Mesendoderm (in vitro differentiated cells): ENCODE measurements around the gene BEX2. TPM values are rescaled to one million over a fixed set of nuclear protein-coding genes. Genes with fewer than 3 reads are reported as not detected.
"Not testable (repeated sequence)": the region's sequence is repeated elsewhere in the genome, so short reads cannot be mapped to it uniquely, and the experiment has no call there.

Experiments
- DNase-seq: peaks from one replicate; pipeline ENCODE4 v3.0.0; 2013
- H2AK5ac ChIP-seq: 2 replicates; pipeline ENCODE4 v1.6.1; 2013; ENCODE audit warnings: low read length, inconsistent platforms
- H2BK120ac ChIP-seq: 2 replicates; pipeline ENCODE4 v1.6.1; 2013; ENCODE audit warnings: low read depth, mild to moderate bottlenecking, low read length, moderate library complexity, mixed read lengths
- H2BK15ac ChIP-seq: replicated peaks from 2 replicates; pipeline ENCODE4 v1.6.1; 2013; ENCODE audit warnings: low read depth, mild to moderate bottlenecking, moderate library complexity
- H2BK5ac ChIP-seq: 2 replicates; pipeline ENCODE4 v1.6.1; 2013; ENCODE audit warnings: low read length, inconsistent platforms
- H3K18ac ChIP-seq: 2 replicates; pipeline ENCODE4 v1.6.1; 2013; ENCODE audit warnings: mild to moderate bottlenecking, low read length, mixed read lengths
- H3K23ac ChIP-seq: one replicate; pipeline ENCODE4 v1.6.1; 2013; ENCODE audit warnings: low read length
- H3K27ac ChIP-seq: 2 replicates; pipeline ENCODE4 v1.5.1; 2013; ENCODE audit warnings: low read depth, mild to moderate bottlenecking, inconsistent platforms, low read length, moderate library complexity
- H3K27me3 ChIP-seq: 2 replicates; pipeline ENCODE4 v1.6.1; 2013; ENCODE audit warnings: low read length, control low read depth, mild to moderate bottlenecking, inconsistent platforms; ENCODE audit not compliant: insufficient read depth, poor library complexity
- H3K36me3 ChIP-seq: 2 replicates; pipeline ENCODE4 v1.6.1; 2013; ENCODE audit warnings: low read length, inconsistent platforms; ENCODE audit not compliant: control insufficient read depth, insufficient read depth
- H3K4ac ChIP-seq: one replicate; pipeline ENCODE4 v1.6.1; 2013; ENCODE audit warnings: low read depth, mild to moderate bottlenecking, low read length, moderate library complexity
- H3K4me1 ChIP-seq: 2 replicates; pipeline ENCODE4 v1.6.1; 2013; ENCODE audit warnings: low read depth, low read length, inconsistent platforms; ENCODE audit not compliant: control insufficient read depth
- H3K4me2 ChIP-seq: 2 replicates; pipeline ENCODE4 v1.6.1; 2013; ENCODE audit warnings: low read length
- H3K4me3 ChIP-seq: 2 replicates; pipeline ENCODE4 v1.5.1; 2013; ENCODE audit warnings: mild to moderate bottlenecking, low read length
- H3K56ac ChIP-seq: one replicate; pipeline ENCODE4 v1.6.1; 2013; ENCODE audit warnings: low read length
- H3K79me1 ChIP-seq: 2 replicates; pipeline ENCODE4 v1.6.1; 2013; ENCODE audit warnings: low read length, inconsistent platforms
- H3K79me2 ChIP-seq: 2 replicates; pipeline ENCODE4 v1.6.1; 2013; ENCODE audit warnings: mild to moderate bottlenecking, low read length; ENCODE audit not compliant: control insufficient read depth, insufficient read depth
- H3K9ac ChIP-seq: 2 replicates; pipeline ENCODE4 v1.6.1; 2013; ENCODE audit warnings: low read length, inconsistent platforms
- H4K5ac ChIP-seq: one replicate; pipeline ENCODE4 v1.6.1; 2013; ENCODE audit warnings: low read length
- H4K8ac ChIP-seq: one replicate; pipeline ENCODE4 v1.6.1; 2013; ENCODE audit warnings: low read depth, mild to moderate bottlenecking, control low read depth, low read length, moderate library complexity
- WGBS: extraction: QIAGEN DNeasy Blood & Tissue Kit; methylation state at CpG from one replicate; pipeline ENCODE4 v1.1.7; 2013; ENCODE audit warnings: low lambda C conversion rate, missing lambda C conversion rate; ENCODE audit not compliant: insufficient coverage; ENCODE audit errors: extremely low coverage; 5-methylcytosine and 5-hydroxymethylcytosine counted together
- polyA plus RNA-seq, 2 experiments: library from polyadenylated mRNA; stranded (reverse); fragments of 200-250 nt; gene quantifications; one replicate each; pipeline ENCODE4 v1.2.3, GENCODE V29; 2013

Gene BEX2
- polyA plus RNA-seq (2013, experiment 1 of 2) = 83.4 TPM
- polyA plus RNA-seq (2013, experiment 2 of 2) = 83.3 TPM

GRCh38 chrX:103310555-103311398 lies at the start of gene BEX2:
TSS of gene BEX2 (minus strand) at chrX:103310990. CDS start at chrX:103309976, 1,014 bp downstream.
- no CpG with 5 or more reads among the region's 52 CpGs for WGBS
- DNase-seq = peak; percentile 91

GRCh38 chrX:103360092-103360491 lies 49.3 kb upstream of the BEX2 start:
- Histone ChIP-seq H3K27ac (no peak overlapping the region), H2BK5ac (no peak overlapping the region), H3K56ac (no peak overlapping the region), H3K27me3 (no peaks in the 10 kb centered on the region), H3K36me3 (no peaks in the 10 kb centered on the region), H3K23ac (no peak overlapping the region), H3K4me3 (no peak overlapping the region), H3K4me2 (no peak overlapping the region), H4K8ac (no peak overlapping the region), H3K18ac (no peak overlapping the region), H2BK15ac (no peak overlapping the region), H3K79me2 (peaks cover 8% of the 10 kb centered on the region), H4K5ac (no peak overlapping the region), H3K9ac (no peak overlapping the region), H3K4ac (no peak overlapping the region), H3K4me1 (no peaks in the 10 kb centered on the region), H2BK120ac (no peak overlapping the region), H3K79me1 (no peaks in the 10 kb centered on the region), H2AK5ac (no peak overlapping the region)
- no peak for DNase-seq
- WGBS = no CpG with 5 or more reads among the region's 2 CpGs

More at GRCh38 chrX:103310555-103311398, at the start of gene BEX2:
- Histone ChIP-seq H2BK5ac (no peak within 1 kb of the TSS), H3K36me3 (no peaks in the 10 kb centered on the region), H3K18ac (no peak within 1 kb of the TSS), H2BK15ac (no peak within 1 kb of the TSS), H4K5ac (no peak within 1 kb of the TSS), H3K79me1 (no peaks in the 10 kb centered on the region), H4K8ac (no peak within 1 kb of the TSS), H2BK120ac (no peak within 1 kb of the TSS), H3K9ac (peak within 1 kb of the TSS; percentile 51), H3K23ac (no peak within 1 kb of the TSS), H3K27me3 (no peaks in the 10 kb centered on the region), H2AK5ac (no peak within 1 kb of the TSS), H3K4ac (no peak within 1 kb of the TSS), H3K79me2 (no peaks in the 10 kb centered on the region), H3K4me2 (peak within 1 kb of the TSS; percentile 22), H3K56ac (peak within 1 kb of the TSS; percentile 74), H3K4me3 (peak within 1 kb of the TSS; percentile 44), H3K4me1 (no peaks in the 10 kb centered on the region), H3K27ac (no peak within 1 kb of the TSS)

- not testable (repeated sequence) for H3K56ac ChIP-seq, H4K5ac ChIP-seq, H2BK5ac ChIP-seq, H2BK120ac ChIP-seq, H3K23ac ChIP-seq, H3K36me3 ChIP-seq, DNase-seq, H3K27me3 ChIP-seq, H3K4me1 ChIP-seq, H2AK5ac ChIP-seq, H3K9ac ChIP-seq, H3K79me2 ChIP-seq, H3K4me3 ChIP-seq, H3K79me1 ChIP-seq, H3K4me2 ChIP-seq, H3K4ac ChIP-seq, H2BK15ac ChIP-seq, H3K18ac ChIP-seq, H3K27ac ChIP-seq, H4K8ac ChIP-seq
- WGBS = no CpG with 5 or more reads among the region's 3 CpGs
These were observed 48.8 kb upstream of the BEX2 start for GRCh38 chrX:103359605-103360004.

GRCh38 chrX:103357871-103358270 lies 47.1 kb upstream of the BEX2 start:
- Histone ChIP-seq H3K36me3 (no peaks in the 10 kb centered on the region), H3K27ac (no peak overlapping the region), H2BK15ac (no peak overlapping the region), H3K4me3 (no peak overlapping the region), H3K9ac (no peak overlapping the region), H2BK5ac (no peak overlapping the region), H3K79me1 (no peaks in the 10 kb centered on the region), H2BK120ac (no peak overlapping the region), H3K56ac (no peak overlapping the region), H3K79me2 (peaks cover 8% of the 10 kb centered on the region), H4K5ac (no peak overlapping the region), H4K8ac (no peak overlapping the region), H3K4me1 (no peaks in the 10 kb centered on the region), H3K27me3 (no peaks in the 10 kb centered on the region), H3K23ac (no peak overlapping the region), H3K4me2 (no peak overlapping the region), H3K18ac (no peak overlapping the region), H2AK5ac (no peak overlapping the region), H3K4ac (no peak overlapping the region)
- no CpG with 5 or more reads among the region's 2 CpGs for WGBS
- DNase-seq = no peak

- Histone ChIP-seq H3K56ac (peak overlapping the region; percentile 92), H3K79me1 (no peaks in the 10 kb centered on the region), H3K79me2 (peaks cover 8% of the 10 kb centered on the region), H3K36me3 (no peaks in the 10 kb centered on the region), H3K4me2 (peak overlapping the region; percentile 56), H3K4me3 (peak overlapping the region; percentile 91), H2AK5ac (no peak overlapping the region), H3K18ac (peak overlapping the region; percentile 95), H3K23ac (no peak overlapping the region), H4K5ac (no peak overlapping the region), H3K27me3 (no peaks in the 10 kb centered on the region), H3K4me1 (no peaks in the 10 kb centered on the region), H3K27ac (peak overlapping the region; percentile 70), H4K8ac (peak overlapping the region; percentile 76), H3K4ac (peak overlapping the region; percentile 85), H2BK15ac (no peak overlapping the region), H2BK5ac (no peak overlapping the region), H2BK120ac (no peak overlapping the region), H3K9ac (peak overlapping the region; percentile 92)
- no CpG with 5 or more reads among the region's 13 CpGs for WGBS
- no peak for DNase-seq
These were observed 46.1 kb upstream of the BEX2 start for GRCh38 chrX:103356858-103357257.
